H9 (cell line): ENCODE results near the gene FXYD6. TPM values are rescaled to one million over a fixed set of nuclear protein-coding genes. Genes with fewer than 3 reads are reported as not detected.

Experiments used
- DNase-seq: peaks from one replicate; pipeline ENCODE4 v3.0.0-alpha.2; 2017
- H2AFZ ChIP-seq: one replicate; pipeline ENCODE4 v1.6.1; 2013; ENCODE audit warnings: mild to moderate bottlenecking, low read length, control low read depth, moderate library complexity
- H2AK5ac ChIP-seq: 2 replicates; pipeline ENCODE4 v1.6.1; 2013; ENCODE audit warnings: low read length, control low read depth, mixed read lengths; ENCODE audit not compliant: insufficient read length
- H2BK120ac ChIP-seq: one replicate; pipeline ENCODE4 v1.6.1; 2013; ENCODE audit warnings: low read depth, mild to moderate bottlenecking, low read length, control low read depth, inconsistent platforms; ENCODE audit not compliant: poor library complexity, severe bottlenecking
- H2BK12ac ChIP-seq: 2 replicates; pipeline ENCODE4 v1.6.1; 2013; ENCODE audit warnings: low read length, control low read depth, mixed read lengths, low read depth; ENCODE audit not compliant: insufficient read length
- H2BK15ac ChIP-seq: 2 replicates; pipeline ENCODE4 v1.6.1; 2013; ENCODE audit warnings: low read depth, low read length, control low read depth
- H2BK20ac ChIP-seq: one replicate; pipeline ENCODE4 v1.6.1; 2013; ENCODE audit warnings: low read depth, mild to moderate bottlenecking, low read length, control low read depth, inconsistent platforms; ENCODE audit not compliant: poor library complexity, severe bottlenecking
- H2BK5ac ChIP-seq: 2 replicates; pipeline ENCODE4 v1.6.1; 2013; ENCODE audit warnings: low read length, control low read depth, mixed read lengths; ENCODE audit not compliant: insufficient read length
- H3K14ac ChIP-seq: 2 replicates; pipeline ENCODE4 v1.6.1; 2013; ENCODE audit warnings: low read length, control low read depth; ENCODE audit not compliant: insufficient read depth
- H3K18ac ChIP-seq: 2 replicates; pipeline ENCODE4 v1.6.1; 2013; ENCODE audit warnings: low read depth, mild to moderate bottlenecking, mixed read lengths, low read length, control low read depth; ENCODE audit not compliant: insufficient read length
- H3K23ac ChIP-seq: 2 replicates; pipeline ENCODE4 v1.6.1; 2013; ENCODE audit warnings: low read length, control low read depth, mixed read lengths, low read depth; ENCODE audit not compliant: insufficient read length
- H3K23me2 ChIP-seq: 2 replicates; pipeline ENCODE4 v1.6.1; 2013; ENCODE audit warnings: low read depth, mild to moderate bottlenecking, mixed read lengths, low read length, control low read depth; ENCODE audit not compliant: insufficient read length, poor library complexity, severe bottlenecking
- H3K27ac ChIP-seq: 2 replicates; pipeline ENCODE4 v1.5.1; 2013; ENCODE audit warnings: low read length, control low read depth, mixed read lengths, low read depth; ENCODE audit not compliant: insufficient read length
- H3K27me3 ChIP-seq: 2 replicates; pipeline ENCODE4 v1.6.1; 2013; ENCODE audit warnings: low read length, control low read depth, inconsistent platforms; ENCODE audit not compliant: insufficient read depth
- H3K4ac ChIP-seq: 2 replicates; pipeline ENCODE4 v1.6.1; 2013; ENCODE audit warnings: low read depth, mild to moderate bottlenecking, control low read depth, inconsistent platforms, low read length, moderate library complexity
- H3K4me1 ChIP-seq: 2 replicates; pipeline ENCODE4 v1.6.1; 2013; ENCODE audit warnings: low read length, control low read depth, inconsistent platforms; ENCODE audit not compliant: insufficient read depth
- H3K4me2 ChIP-seq: 2 replicates; pipeline ENCODE4 v1.6.1; 2013; ENCODE audit warnings: low read length, control low read depth, mixed read lengths; ENCODE audit not compliant: insufficient read length, insufficient read depth
- H3K56ac ChIP-seq: 2 replicates; pipeline ENCODE4 v1.6.1; 2013; ENCODE audit warnings: low read depth, mild to moderate bottlenecking, mixed read lengths, low read length, control low read depth; ENCODE audit not compliant: insufficient read length
- H3K79me1 ChIP-seq: 2 replicates; pipeline ENCODE4 v1.6.1; 2013; ENCODE audit warnings: low read depth, mild to moderate bottlenecking, moderate library complexity, low read length, control low read depth, inconsistent platforms; ENCODE audit not compliant: insufficient read depth, poor library complexity, severe bottlenecking
- H3K79me2 ChIP-seq: 2 replicates; pipeline ENCODE4 v1.6.1; 2013; ENCODE audit warnings: low read length, control low read depth, inconsistent platforms; ENCODE audit not compliant: insufficient read depth
- H3K9ac ChIP-seq: 2 replicates; pipeline ENCODE4 v1.6.1; 2013; ENCODE audit warnings: low read length, control low read depth, mixed read lengths; ENCODE audit not compliant: insufficient read length; ENCODE audit errors: extremely low read depth
- H3K9me3 ChIP-seq: one replicate; pipeline ENCODE4 v1.6.1; 2013; ENCODE audit warnings: low read depth, low read length, inconsistent platforms; ENCODE audit not compliant: control insufficient read depth
- H3T11ph ChIP-seq: one replicate; pipeline ENCODE4 v1.6.1; 2013; ENCODE audit warnings: mild to moderate bottlenecking, low read length, control low read depth, inconsistent platforms
- H4K20me1 ChIP-seq: one replicate; pipeline ENCODE4 v1.6.1; 2013; ENCODE audit not compliant: control insufficient read depth, insufficient read length, insufficient read depth
- H4K5ac ChIP-seq: 2 replicates; pipeline ENCODE4 v1.6.1; 2013; ENCODE audit warnings: low read depth, mild to moderate bottlenecking, mixed read lengths, low read length, control low read depth; ENCODE audit not compliant: insufficient read length
- H4K8ac ChIP-seq: replicated peaks from 2 replicates; pipeline ENCODE4 v1.6.1; 2013; ENCODE audit warnings: low read length, control low read depth, mixed read lengths, low read depth; ENCODE audit not compliant: insufficient read length
- H4K91ac ChIP-seq: 2 replicates; pipeline ENCODE4 v1.6.1; 2013; ENCODE audit warnings: low read depth, mild to moderate bottlenecking, moderate library complexity, mixed read lengths, low read length, control low read depth; ENCODE audit not compliant: insufficient read length
- H3K27ac Mint-ChIP-seq, 3 experiments: 2 replicates in 2 of 3; 3 replicates in 1 of 3; pipeline ENCODE4 v1.8.0; 2020 to 2021; ENCODE audit warnings: mixed read lengths in 3 of 3, mild to moderate bottlenecking in 1 of 3, moderate library complexity in 1 of 3
- H3K27me3 Mint-ChIP-seq: 2 replicates; pipeline ENCODE4 v1.8.0; 2021; ENCODE audit warnings: low read depth, mild to moderate bottlenecking, moderate library complexity, mixed read lengths
- H3K36me3 Mint-ChIP-seq, 3 experiments: 2 replicates in 2 of 3; 3 replicates in 1 of 3; pipeline ENCODE4 v1.8.0; 2020 to 2021; ENCODE audit warnings: low read depth in 3 of 3, mixed read lengths in 3 of 3; ENCODE audit not compliant: insufficient read depth in 1 of 3
- H3K4me1 Mint-ChIP-seq, 2 experiments: 2 replicates each; pipeline ENCODE4 v1.8.0; 2020; ENCODE audit warnings: mixed read lengths in 2 of 2
- H3K4me3 Mint-ChIP-seq, 2 experiments: 2 replicates in 1 of 2; 3 replicates in 1 of 2; pipeline ENCODE4 v1.8.0; 2020 to 2021; ENCODE audit warnings: mild to moderate bottlenecking in 2 of 2, mixed read lengths in 2 of 2, moderate library complexity in 1 of 2
- H3K9me3 Mint-ChIP-seq, 2 experiments: 2 replicates in 1 of 2; 3 replicates in 1 of 2; pipeline ENCODE4 v1.8.0; 2020; ENCODE audit warnings: mild to moderate bottlenecking in 2 of 2, mixed read lengths in 2 of 2, moderate library complexity in 1 of 2
- CTCF ChIP-seq: fragments of 200-600 bp; sonication (generic); conservative IDR thresholded peaks from 3 replicates; pipeline ENCODE4 v1.8.0; 2021; ENCODE audit warnings: antibody characterized with exemption, mild to moderate bottlenecking
- whole genome bisulfite sequencing: extraction: QIAGEN DNeasy Blood & Tissue Kit; methylation state at CpG from one replicate; pipeline ENCODE4 v1.1.7; 2013; ENCODE audit warnings: missing lambda C conversion rate, low lambda C conversion rate, mixed read lengths; ENCODE audit not compliant: insufficient read length; ENCODE audit errors: extremely low coverage; 5-methylcytosine and 5-hydroxymethylcytosine counted together
- total RNA-seq: library from RNA; stranded (reverse); gene quantifications from 2 replicates; pipeline ENCODE4 v1.2.1, GENCODE V29; 2021

The FXYD6 gene
- total RNA-seq, 1 experiment from 2014 or later, result 18.3 TPM

GRCh38 chr11:117892651-117893050 is 16.2 kb upstream of the FXYD6 start:
- Mint-ChIP-seq H3K9me3 (no peaks in the 10 kb centered on the region), H3K36me3 (no peaks in the 10 kb centered on the region), H3K4me1 (peaks cover 5 to 6% of the 10 kb centered on the region in 2 experiments; a peak in 1 of 4 replicates), H3K27ac (no peak overlapping the region), H3K4me3 (no peak overlapping the region), H3K27me3 (peaks cover 23% of the 10 kb centered on the region)
- no peak overlapping the region for H2BK15ac ChIP-seq
- no peak overlapping the region for H2BK20ac ChIP-seq
- H4K8ac ChIP-seq, result no peak overlapping the region
- H3K4me2 ChIP-seq, result no peak overlapping the region
- no peaks in the 10 kb centered on the region for H4K20me1 ChIP-seq
- no peaks in the 10 kb centered on the region for H3K9me3 ChIP-seq
- H3K79me2 ChIP-seq, result no peaks in the 10 kb centered on the region
- no peaks in the 10 kb centered on the region for H3K23me2 ChIP-seq
- H3K27ac ChIP-seq, result no peak overlapping the region
- no peak overlapping the region for H2BK12ac ChIP-seq
- H2BK120ac ChIP-seq, result no peak overlapping the region
- no peak overlapping the region for H2AFZ ChIP-seq
- no peak overlapping the region for H3K23ac ChIP-seq
- H2BK5ac ChIP-seq, result no peak overlapping the region
- H3K18ac ChIP-seq, result no peak overlapping the region
- H3T11ph ChIP-seq, result no peak overlapping the region
- no peak for TF ChIP-seq CTCF
- DNase-seq, result no peak
- H3K14ac ChIP-seq, result no peak overlapping the region
- no peak overlapping the region for H3K4ac ChIP-seq
- H2AK5ac ChIP-seq, result no peak overlapping the region
- no peak overlapping the region for H3K9ac ChIP-seq
- no peaks in the 10 kb centered on the region for H3K4me1 ChIP-seq
- no peaks in the 10 kb centered on the region for H3K27me3 ChIP-seq
- no CpG with 5 or more reads among the region's 3 CpGs for WGBS
- no peak overlapping the region for H3K56ac ChIP-seq
- H3K79me1 ChIP-seq, result no peaks in the 10 kb centered on the region
- no peak overlapping the region for H4K5ac ChIP-seq
- H4K91ac ChIP-seq, result no peak overlapping the region
